HL-60 (cell line): ENCODE measurements around the gene SLC35F3.

Experiments used
- DNase-seq, 2 experiments: peaks; one replicate each; pipeline ENCODE4 v3.0.0-alpha.2; 2010 to 2020; ENCODE audit warnings: low read depth in 1 of 2, low spot score in 1 of 2
- H3K27ac ChIP-seq: fragments of 250-450 bp; sonication (Bioruptor Pico); replicated peaks from 2 replicates; pipeline ENCODE4 v1.5.1; 2020; ENCODE audit warnings: mild to moderate bottlenecking, moderate library complexity
- H3K27me3 ChIP-seq: fragments of 250-450 bp; sonication (Bioruptor Pico); 2 replicates; pipeline ENCODE4 v1.5.1; 2021; ENCODE audit warnings: mild to moderate bottlenecking, moderate library complexity; ENCODE audit not compliant: insufficient read depth, poor library complexity, severe bottlenecking
- H3K4me3 ChIP-seq: replicated peaks from 2 replicates; pipeline ENCODE4 v1.5.1; 2011; ENCODE audit warnings: mild to moderate bottlenecking, control low read depth, low read length; ENCODE audit not compliant: insufficient read depth
- CTCF ChIP-seq: IDR thresholded peaks from one replicate; pipeline ENCODE4 v1.5.1; 2011; ENCODE audit warnings: low read length, control low read depth, inconsistent platforms; ENCODE audit not compliant: insufficient read depth
- GABPA ChIP-seq: IDR thresholded peaks from 2 replicates; pipeline ENCODE4 v1.6.1; 2012; ENCODE audit warnings: low read depth
- POLR2AphosphoS5 ChIP-seq: IDR thresholded peaks from 2 replicates; pipeline ENCODE4 v1.6.1; 2012; ENCODE audit warnings: low read depth
- REST ChIP-seq: IDR thresholded peaks from 2 replicates; pipeline ENCODE4 v1.6.1; 2012; ENCODE audit warnings: low read depth; ENCODE audit not compliant: insufficient replicate concordance
- SPI1 ChIP-seq: IDR thresholded peaks from 2 replicates; pipeline ENCODE4 v1.6.1; 2012; ENCODE audit warnings: low read depth, mild to moderate bottlenecking, borderline replicate concordance

SLC35F3 gene

GRCh38 chr1:234197839-234198238 is 293.4 kb downstream of the SLC35F3 start:
- Histone ChIP-seq H3K4me3 (no peak overlapping the region), H3K27me3 (no peaks in the 10 kb centered on the region), H3K27ac (no peak overlapping the region)
- no peak for TF ChIP-seq SPI1
- TF ChIP-seq CTCF: no peak
- TF ChIP-seq POLR2AphosphoS5: no peak
- no peak for TF ChIP-seq GABPA
- TF ChIP-seq REST: no peak
- DNase-seq: no peak

- H3K4me3 ChIP-seq: no peak overlapping the region
- DNase-seq: no peak
- TF ChIP-seq POLR2AphosphoS5 (no peak), REST (no peak), GABPA (no peak), SPI1 (no peak), CTCF (no peak)
- no peaks in the 10 kb centered on the region for H3K27me3 ChIP-seq
- H3K27ac ChIP-seq: no peak overlapping the region
These were observed 295.1 kb downstream of the SLC35F3 start for GRCh38 chr1:234199476-234200127.

- TF ChIP-seq REST: no peak
- no peaks in the 10 kb centered on the region for H3K27me3 ChIP-seq
- no peak overlapping the region for H3K27ac ChIP-seq
- DNase-seq: no peak
- no peak overlapping the region for H3K4me3 ChIP-seq
These were observed 296.1 kb downstream of the SLC35F3 start for GRCh38 chr1:234200566-234200965.

GRCh38 chr1:234201600-234201999 is 297.1 kb downstream of the SLC35F3 start:
- no peak for DNase-seq
- no peak for TF ChIP-seq REST
- TF ChIP-seq POLR2AphosphoS5: no peak
- no peak for TF ChIP-seq CTCF
- no peak for TF ChIP-seq GABPA
- no peaks in the 10 kb centered on the region for H3K27me3 ChIP-seq
- no peak overlapping the region for H3K4me3 ChIP-seq
- H3K27ac ChIP-seq: no peak overlapping the region
